Brain microvascular endothelial cell (primary cell): Measurements from ENCODE around the gene TUBE1.
"Not testable (repeated sequence)": the region's sequence is repeated elsewhere in the genome, so short reads cannot be mapped to it uniquely, and the experiment has no call there.

Experiments
- DNase-seq: peaks from one replicate; pipeline ENCODE4 v3.0.0-alpha.2; 2020
- H3K27ac ChIP-seq: fragments of 250-450 bp; sonication (Bioruptor Pico); 2 replicates; pipeline ENCODE4 v1.5.1; 2020; ENCODE audit warnings: mild to moderate bottlenecking, moderate library complexity
- H3K27me3 ChIP-seq: fragments of 250-450 bp; sonication (Bioruptor Pico); replicated peaks from 2 replicates; pipeline ENCODE4 v1.5.1; 2020; ENCODE audit warnings: mild to moderate bottlenecking
- H3K36me3 ChIP-seq: fragments of 250-450 bp; sonication (Bioruptor Pico); replicated peaks from 2 replicates; pipeline ENCODE4 v1.5.1; 2020; ENCODE audit warnings: mild to moderate bottlenecking
- H3K4me3 ChIP-seq: 2 replicates; pipeline ENCODE4 v1.5.1; 2011; ENCODE audit warnings: low read depth, mild to moderate bottlenecking, control low read depth, low read length, moderate library complexity
- CTCF ChIP-seq: IDR thresholded peaks from 2 replicates; pipeline ENCODE4 v1.5.1; 2011; ENCODE audit warnings: low read depth, mild to moderate bottlenecking, moderate library complexity, low read length, control low read depth, inconsistent platforms; ENCODE audit errors: missing control alignments
- in situ Hi-C: cut with HindIII; loops from 2 replicates; pipeline ENCODE4 v1.10.0; 2017; ENCODE audit warnings: low sequenced_read_pairs, low pct_ligation_motif_present

TUBE1 gene

GRCh38 chr6:112062966-112063365 lies 24.3 kb downstream of the TUBE1 start:
- in situ Hi-C loops, result no loop called here
- Histone ChIP-seq H3K4me3 (no peak overlapping the region), H3K27me3 (no peaks in the 10 kb centered on the region), H3K27ac (no peak overlapping the region), H3K36me3 (no peaks in the 10 kb centered on the region)
- no peak for TF ChIP-seq CTCF
- DNase-seq, result no peak

- H3K4me3 ChIP-seq, result no peak overlapping the region
- no peak for TF ChIP-seq CTCF
- peak; percentile 33 for DNase-seq
- H3K27me3 ChIP-seq, result no peaks in the 10 kb centered on the region
- H3K27ac ChIP-seq, result no peak overlapping the region
- in situ Hi-C loops, result no loop called here
- no peaks in the 10 kb centered on the region for H3K36me3 ChIP-seq
Observed at GRCh38 chr6:112061605-112062004, 25.7 kb downstream of the TUBE1 start.

GRCh38 chr6:112058243-112059032 lies 28.8 kb downstream of the TUBE1 start:
- TF ChIP-seq CTCF, result no peak
- H3K36me3 ChIP-seq, result no peaks in the 10 kb centered on the region
- in situ Hi-C loops, result no loop called here
- no peak overlapping the region for H3K27ac ChIP-seq
- no peak overlapping the region for H3K4me3 ChIP-seq
- no peak for DNase-seq
- no peaks in the 10 kb centered on the region for H3K27me3 ChIP-seq

- no peak for TF ChIP-seq CTCF
- no peak overlapping the region for H3K4me3 ChIP-seq
- no peaks in the 10 kb centered on the region for H3K36me3 ChIP-seq
- in situ Hi-C loops, result no loop called here
- H3K27me3 ChIP-seq, result no peaks in the 10 kb centered on the region
- H3K27ac ChIP-seq, result no peak overlapping the region
- no peak for DNase-seq
Observed at GRCh38 chr6:112054555-112055190, 32.6 kb downstream of the TUBE1 start.

- H3K27me3 ChIP-seq, result no peaks in the 10 kb centered on the region
- in situ Hi-C loops, result no loop called here
- H3K27ac ChIP-seq, result no peak within 1 kb of the TSS
- no peak for TF ChIP-seq CTCF
- no peak within 1 kb of the TSS for H3K4me3 ChIP-seq
- no peak for DNase-seq
- no peaks in the 10 kb centered on the region for H3K36me3 ChIP-seq
Observed at GRCh38 chr6:112054001-112054400, 33.3 kb downstream of the TUBE1 start, which contains the start of gene CCN6. Gene CCN6 (plus strand): TSS chr6:112054104. CDS start chr6:112054358, 254 bp downstream.

- DNase-seq, H3K36me3 ChIP-seq, H3K4me3 ChIP-seq, H3K27me3 ChIP-seq, in situ Hi-C loops, H3K27ac ChIP-seq: not testable (repeated sequence)
Observed at GRCh38 chr6:112051251-112051740, 36.0 kb downstream of the TUBE1 start.
